ENCODE data around the gene ADAM33.

The ADAM33 gene

GRCh38 chr20:3661814-3662665 lies 19.8 kb downstream of the ADAM33 start:
- no peaks in the 10 kb centered on the region for H3K36me3 ChIP-seq (ENCODE audit: low read length)
- TF ChIP-seq CTCF (IDR thresholded peaks at IDR 0.05; ENCODE audit: insufficient read depth, low read length, poor library complexity, severe bottlenecking) (no peak), EZH2phosphoT487 (conservative IDR thresholded peaks at IDR 0.05; ENCODE audit: low read length) (no peak)
- H3K27ac ChIP-seq (ENCODE audit: low read depth, low read length), result no peak overlapping the region
- H4K20me1 ChIP-seq (ENCODE audit: low read depth, low read length), result no peaks in the 10 kb centered on the region
- no peak overlapping the region for H3K9ac ChIP-seq (ENCODE audit: low read length)
- no peaks in the 10 kb centered on the region for H3K9me3 ChIP-seq (ENCODE audit: insufficient read depth, low read length)
- H3K9me2 ChIP-seq (replicated peaks; ENCODE audit: insufficient read depth, low read length), result no peaks in the 10 kb centered on the region
- no peaks in the 10 kb centered on the region for H3K27me3 ChIP-seq (ENCODE audit: low read length)
- H3F3A ChIP-seq (ENCODE audit: insufficient read depth), result no peaks in the 10 kb centered on the region
- no peak overlapping the region for H3K4me2 ChIP-seq (ENCODE audit: low read depth, low read length, poor library complexity, severe bottlenecking)
- no peak overlapping the region for H3K4me3 ChIP-seq (ENCODE audit: insufficient read depth, low read length, poor library complexity, severe bottlenecking)
- H2AFZ ChIP-seq (ENCODE audit: low read depth, low read length, severe bottlenecking), result no peak overlapping the region
- no peaks in the 10 kb centered on the region for H3K79me2 ChIP-seq (ENCODE audit: insufficient read depth, low read length)

- Histone ChIP-seq H4K20me1 (ENCODE audit: low read depth, low read length) (no peaks in the 10 kb centered on the region), H3K9me2 (replicated peaks; ENCODE audit: insufficient read depth, low read length) (no peaks in the 10 kb centered on the region), H3K4me2 (ENCODE audit: low read depth, low read length, poor library complexity, severe bottlenecking) (no peak overlapping the region), H3K9ac (ENCODE audit: low read length) (no peak overlapping the region), H3F3A (ENCODE audit: insufficient read depth) (no peaks in the 10 kb centered on the region), H3K9me3 (ENCODE audit: insufficient read depth, low read length) (no peaks in the 10 kb centered on the region), H2AFZ (ENCODE audit: low read depth, low read length, severe bottlenecking) (no peak overlapping the region), H3K4me3 (ENCODE audit: insufficient read depth, low read length, poor library complexity, severe bottlenecking) (no peak overlapping the region), H3K27me3 (ENCODE audit: low read length) (no peaks in the 10 kb centered on the region), H3K36me3 (ENCODE audit: low read length) (no peaks in the 10 kb centered on the region), H3K27ac (ENCODE audit: low read depth, low read length) (no peak overlapping the region), H3K79me2 (ENCODE audit: insufficient read depth, low read length) (no peaks in the 10 kb centered on the region)
- TF ChIP-seq CTCF (IDR thresholded peaks at IDR 0.05; ENCODE audit: insufficient read depth, low read length, poor library complexity, severe bottlenecking), result no peak
- no peak for TF ChIP-seq EZH2phosphoT487 (conservative IDR thresholded peaks at IDR 0.05; ENCODE audit: low read length)
Observed at GRCh38 chr20:3661060-3661813, 20.6 kb downstream of the ADAM33 start.

GRCh38 chr20:3660262-3661059 lies 21.3 kb downstream of the ADAM33 start:
- Histone ChIP-seq H3K79me2 (ENCODE audit: insufficient read depth, low read length) (no peaks in the 10 kb centered on the region), H3K9ac (ENCODE audit: low read length) (no peak overlapping the region), H2AFZ (ENCODE audit: low read depth, low read length, severe bottlenecking) (no peak overlapping the region), H3K27ac (ENCODE audit: low read depth, low read length) (no peak overlapping the region), H3K4me2 (ENCODE audit: low read depth, low read length, poor library complexity, severe bottlenecking) (no peak overlapping the region), H3K4me3 (ENCODE audit: insufficient read depth, low read length, poor library complexity, severe bottlenecking) (no peak overlapping the region), H3K9me3 (ENCODE audit: insufficient read depth, low read length) (no peaks in the 10 kb centered on the region), H3F3A (ENCODE audit: insufficient read depth) (no peaks in the 10 kb centered on the region), H3K27me3 (ENCODE audit: low read length) (no peaks in the 10 kb centered on the region), H4K20me1 (ENCODE audit: low read depth, low read length) (no peaks in the 10 kb centered on the region), H3K9me2 (replicated peaks; ENCODE audit: insufficient read depth, low read length) (no peaks in the 10 kb centered on the region), H3K36me3 (ENCODE audit: low read length) (no peaks in the 10 kb centered on the region)
- TF ChIP-seq CTCF (IDR thresholded peaks at IDR 0.05; ENCODE audit: insufficient read depth, low read length, poor library complexity, severe bottlenecking) (no peak), EZH2phosphoT487 (conservative IDR thresholded peaks at IDR 0.05; ENCODE audit: low read length) (no peak)
